Mesenchymal stem cell (in vitro differentiated cells and primary cell): Measurements from ENCODE around the gene TMEM190.

Source experiments
- DNase-seq: peaks from one replicate; pipeline ENCODE4 v3.0.0-alpha.2; 2013
- H2AFZ ChIP-seq: one replicate; pipeline ENCODE4 v1.6.1; 2013; ENCODE audit warnings: low read depth, mild to moderate bottlenecking, control low read depth, inconsistent platforms, low read length, moderate library complexity
- H2AK5ac ChIP-seq: 2 replicates; pipeline ENCODE4 v1.6.1; 2013; ENCODE audit warnings: low read length, moderate library complexity, mild to moderate bottlenecking, inconsistent platforms; ENCODE audit not compliant: severe bottlenecking
- H2BK120ac ChIP-seq: one replicate; pipeline ENCODE4 v1.6.1; 2013; ENCODE audit warnings: low read depth, mild to moderate bottlenecking, inconsistent platforms, low read length, moderate library complexity
- H2BK12ac ChIP-seq, 2 experiments: one replicate each; pipeline ENCODE4 v1.6.1; 2013; ENCODE audit warnings: inconsistent platforms in 2 of 2, low read length in 2 of 2, mild to moderate bottlenecking in 2 of 2, moderate library complexity in 2 of 2, control low read depth in 1 of 2
- H2BK15ac ChIP-seq: one replicate; pipeline ENCODE4 v1.6.1; 2013; ENCODE audit warnings: mild to moderate bottlenecking, low read depth, inconsistent platforms; ENCODE audit not compliant: poor library complexity, severe bottlenecking
- H2BK5ac ChIP-seq: 2 replicates; pipeline ENCODE4 v1.6.1; 2013; ENCODE audit warnings: low read depth, mild to moderate bottlenecking, low read length, control low read depth, inconsistent platforms; ENCODE audit not compliant: poor library complexity, severe bottlenecking
- H3K14ac ChIP-seq, 2 experiments: one replicate each; pipeline ENCODE4 v1.6.1; 2013; ENCODE audit warnings: inconsistent platforms in 2 of 2, low read length in 2 of 2, control low read depth in 1 of 2, mild to moderate bottlenecking in 1 of 2, moderate library complexity in 1 of 2
- H3K18ac ChIP-seq, 2 experiments: one replicate each; pipeline ENCODE4 v1.6.1; 2013; ENCODE audit warnings: inconsistent platforms in 2 of 2, low read length in 2 of 2, control low read depth in 1 of 2, low read depth in 1 of 2, mild to moderate bottlenecking in 1 of 2
- H3K23ac ChIP-seq, 2 experiments: one replicate each; pipeline ENCODE4 v1.6.1; 2013; ENCODE audit warnings: inconsistent platforms in 2 of 2, low read length in 2 of 2, mild to moderate bottlenecking in 2 of 2, moderate library complexity in 2 of 2, control low read depth in 1 of 2
- H3K27ac ChIP-seq: 2 replicates; pipeline ENCODE4 v1.5.1; 2013; ENCODE audit warnings: mild to moderate bottlenecking, moderate library complexity, low read length, control low read depth, inconsistent platforms; ENCODE audit not compliant: poor library complexity, severe bottlenecking
- H3K27me3 ChIP-seq, 2 experiments: 2 replicates each; pipeline versions ENCODE4 v1.6.1 to v1.7.0; 2013; ENCODE audit warnings: low read length in 2 of 2, mild to moderate bottlenecking in 2 of 2, moderate library complexity in 2 of 2, control low read depth in 1 of 2, inconsistent platforms in 1 of 2; ENCODE audit not compliant: control insufficient read depth in 1 of 2, insufficient read depth in 1 of 2
- H3K36me3 ChIP-seq, 2 experiments: 2 replicates each; pipeline versions ENCODE4 v1.6.1 to v1.7.0; 2013; ENCODE audit warnings: low read length in 2 of 2, control low read depth in 1 of 2, inconsistent platforms in 1 of 2, low read depth in 1 of 2, mild to moderate bottlenecking in 1 of 2; ENCODE audit not compliant: insufficient read depth in 2 of 2, control insufficient read depth in 1 of 2
- H3K4ac ChIP-seq, 2 experiments: one replicate each; pipeline ENCODE4 v1.6.1; 2013; ENCODE audit warnings: inconsistent platforms in 2 of 2, low read length in 2 of 2, mild to moderate bottlenecking in 2 of 2, moderate library complexity in 2 of 2, control low read depth in 1 of 2, low read depth in 1 of 2
- H3K4me1 ChIP-seq: 2 replicates; pipeline ENCODE4 v1.6.1; 2013; ENCODE audit warnings: low read depth, low read length, control low read depth; ENCODE audit not compliant: control insufficient read depth, insufficient read depth
- H3K4me2 ChIP-seq: 2 replicates; pipeline ENCODE4 v1.6.1; 2013; ENCODE audit warnings: low read length, mild to moderate bottlenecking, inconsistent platforms; ENCODE audit not compliant: poor library complexity, severe bottlenecking
- H3K4me3 ChIP-seq, 2 experiments: 2 replicates each; pipeline versions ENCODE4 v1.5.1 to v1.7.0; 2013; ENCODE audit warnings: low read length in 2 of 2, mild to moderate bottlenecking in 2 of 2, control low read depth in 1 of 2, low read depth in 1 of 2; ENCODE audit not compliant: insufficient read depth in 1 of 2
- H3K79me1 ChIP-seq: replicated peaks from 2 replicates; pipeline ENCODE4 v1.6.1; 2013; ENCODE audit warnings: mild to moderate bottlenecking, control low read depth, low read length, inconsistent platforms; ENCODE audit not compliant: poor library complexity, severe bottlenecking
- H3K9ac ChIP-seq: 2 replicates; pipeline ENCODE4 v1.7.0; 2013; ENCODE audit warnings: mild to moderate bottlenecking, low read length, moderate library complexity
- H3K9me3 ChIP-seq: 2 replicates; pipeline ENCODE4 v1.7.0; 2013; ENCODE audit warnings: mild to moderate bottlenecking, low read length; ENCODE audit not compliant: control insufficient read depth
- H4K8ac ChIP-seq: one replicate; pipeline ENCODE4 v1.6.1; 2013; ENCODE audit warnings: inconsistent platforms, mild to moderate bottlenecking, low read length, moderate library complexity
- H4K91ac ChIP-seq: one replicate; pipeline ENCODE4 v1.6.1; 2013; ENCODE audit warnings: mild to moderate bottlenecking, low read length, inconsistent platforms
- WGBS: methylation state at CpG from one replicate; pipeline ENCODE4 v1.1.7; 2013; ENCODE audit warnings: mixed read lengths; 5-methylcytosine and 5-hydroxymethylcytosine counted together

TMEM190 gene

GRCh38 chr19:55347442-55348009 is 29.1 kb upstream of the TMEM190 start:
- Histone ChIP-seq H3K4me3 (no peak overlapping the region), H3K36me3 (peaks cover 14 to 55% of the 10 kb centered on the region in 2 experiments), H3K27ac (no peak overlapping the region), H3K9ac (no peak overlapping the region), H4K91ac (peak overlapping the region; percentile 27), H3K4me2 (no peak overlapping the region), H3K4me1 (peaks cover 30% of the 10 kb centered on the region), H3K23ac (no peak overlapping the region), H2AFZ (no peak overlapping the region), H2BK15ac (no peak overlapping the region), H2AK5ac (no peak overlapping the region), H3K27me3 (peaks cover 13 to 23% of the 10 kb centered on the region in 2 experiments), H3K14ac (no peak overlapping the region), H3K4ac (no peak overlapping the region), H2BK5ac (no peak overlapping the region), H4K8ac (no peak overlapping the region), H3K79me1 (no peaks in the 10 kb centered on the region), H3K18ac (no peak overlapping the region), H2BK120ac (no peak overlapping the region), H3K9me3 (no peaks in the 10 kb centered on the region), H2BK12ac (no peak overlapping the region)
- WGBS = 89% methylated on average over 7 of the region's 10 CpGs
- no peak for DNase-seq

GRCh38 chr19:55348317-55349034 is 28.1 kb upstream of the TMEM190 start:
- Histone ChIP-seq H3K23ac (no peak overlapping the region), H4K91ac (peak overlapping the region; percentile 27), H3K9ac (no peak overlapping the region), H2BK15ac (no peak overlapping the region), H4K8ac (no peak overlapping the region), H3K79me1 (no peaks in the 10 kb centered on the region), H2BK12ac (no peak overlapping the region), H3K27me3 (peaks cover 23 to 33% of the 10 kb centered on the region in 2 experiments), H3K4me2 (no peak overlapping the region), H3K4me3 (no peak overlapping the region), H2AFZ (no peak overlapping the region), H3K27ac (no peak overlapping the region), H2BK120ac (peak overlapping the region; percentile 7), H2AK5ac (no peak overlapping the region), H3K14ac (no peak overlapping the region), H2BK5ac (no peak overlapping the region), H3K4ac (no peak overlapping the region), H3K4me1 (peaks cover 31% of the 10 kb centered on the region), H3K18ac (no peak overlapping the region), H3K9me3 (no peaks in the 10 kb centered on the region), H3K36me3 (peaks cover 4 to 45% of the 10 kb centered on the region in 2 experiments)
- 41% methylated on average over 19 of the region's 22 CpGs for WGBS
- no peak for DNase-seq

- WGBS = 81% methylated on average over 11 of the region's 11 CpGs
- Histone ChIP-seq H4K8ac (no peak overlapping the region), H3K23ac (no peak overlapping the region), H2BK12ac (no peak overlapping the region), H3K4me3 (no peak overlapping the region), H3K27me3 (peaks cover 36 to 49% of the 10 kb centered on the region in 2 experiments), H3K18ac (no peak overlapping the region), H3K27ac (no peak overlapping the region), H3K79me1 (no peaks in the 10 kb centered on the region), H2BK120ac (no peak overlapping the region), H2BK5ac (no peak overlapping the region), H3K36me3 (peaks cover 0 to 25% of the 10 kb centered on the region in 2 experiments), H3K9me3 (no peaks in the 10 kb centered on the region), H3K9ac (no peak overlapping the region), H4K91ac (no peak overlapping the region), H2BK15ac (no peak overlapping the region), H3K4me1 (peaks cover 32% of the 10 kb centered on the region), H2AK5ac (no peak overlapping the region), H3K4ac (no peak overlapping the region), H2AFZ (no peak overlapping the region), H3K4me2 (no peak overlapping the region), H3K14ac (no peak overlapping the region)
- no peak for DNase-seq
These were observed 25.9 kb upstream of the TMEM190 start for GRCh38 chr19:55350620-55351315.

GRCh38 chr19:55352040-55352439 is 24.6 kb upstream of the TMEM190 start:
- Histone ChIP-seq H3K4me2 (no peak overlapping the region), H3K9me3 (no peaks in the 10 kb centered on the region), H4K8ac (no peak overlapping the region), H2AK5ac (no peak overlapping the region), H3K79me1 (no peaks in the 10 kb centered on the region), H3K27me3 (peaks cover 44 to 61% of the 10 kb centered on the region in 2 experiments), H2BK15ac (no peak overlapping the region), H3K4me3 (no peak overlapping the region), H2BK12ac (no peak overlapping the region), H3K36me3 (peaks cover 0 to 12% of the 10 kb centered on the region in 2 experiments), H3K9ac (no peak overlapping the region), H3K14ac (no peak overlapping the region), H3K27ac (no peak overlapping the region), H3K23ac (no peak overlapping the region), H3K4ac (no peak overlapping the region), H2BK120ac (no peak overlapping the region), H3K4me1 (peaks cover 29% of the 10 kb centered on the region), H2AFZ (no peak overlapping the region), H4K91ac (no peak overlapping the region), H3K18ac (peak overlapping the region in 1 of 2 experiments; percentile 11), H2BK5ac (no peak overlapping the region)
- no peak for DNase-seq
- 87% methylated on average over 5 of the region's 6 CpGs for WGBS
